ENCODE data around the gene STPG4.
"Not testable (repeated sequence)": the region's sequence is repeated elsewhere in the genome, so short reads cannot be mapped to it uniquely, and the experiment has no call there.

The STPG4 gene, protein sequence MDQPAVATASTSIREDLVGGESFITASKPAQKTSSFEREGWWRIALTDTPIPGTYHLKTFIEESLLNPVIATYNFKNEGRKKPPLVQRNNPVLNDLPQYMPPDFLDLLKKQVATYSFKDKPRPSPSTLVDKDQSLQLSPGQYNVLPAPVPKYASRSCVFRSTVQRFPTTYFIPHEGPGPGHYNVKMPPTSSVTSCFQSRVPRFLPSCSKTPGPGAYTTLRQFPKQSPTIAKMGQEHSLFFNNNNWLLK

DNA sequence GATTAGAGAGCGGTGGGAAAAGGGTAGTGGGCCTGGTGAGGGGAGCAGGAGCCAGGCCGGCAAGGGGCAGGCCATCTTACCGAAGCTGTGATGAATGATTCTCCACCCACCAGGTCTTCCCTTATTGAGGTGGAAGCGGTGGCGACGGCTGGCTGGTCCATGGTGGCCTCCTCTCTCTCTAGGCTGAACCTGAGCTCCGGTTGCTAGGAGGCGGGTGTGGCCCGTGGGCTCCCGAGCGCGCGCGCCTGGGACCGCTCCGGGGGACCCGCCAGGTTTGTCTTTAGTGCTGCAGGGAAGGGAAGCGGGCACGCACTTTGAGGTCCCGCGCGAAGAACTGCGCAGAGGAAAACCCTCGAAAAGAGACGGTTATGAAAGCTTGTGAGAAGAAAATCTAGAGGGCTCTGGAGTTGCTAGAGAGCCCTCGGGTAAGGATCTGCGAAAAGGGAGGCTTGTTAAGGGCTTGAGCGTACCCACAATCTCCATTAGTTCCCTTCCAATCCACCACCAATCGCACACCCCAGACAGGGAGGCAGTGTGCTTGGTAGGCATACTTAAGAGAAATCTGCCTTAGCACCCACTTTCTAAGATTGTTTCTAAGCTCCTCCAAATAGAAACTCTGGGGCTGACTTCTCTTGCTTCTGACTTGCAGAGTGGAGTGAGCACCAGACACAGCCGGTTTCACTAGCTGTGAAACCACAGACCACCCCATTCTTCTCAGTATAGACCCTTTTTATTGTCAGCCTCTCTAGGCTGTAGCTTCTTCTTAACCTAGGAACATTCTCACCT, at the start of gene STPG4:
STPG4 (minus strand) TSS at position 218 of the 786 bp plus-strand sequence; CDS start at position 161, 57 bp downstream.
- DNase-seq (ENCODE audit: low spot score): no peak

DNA sequence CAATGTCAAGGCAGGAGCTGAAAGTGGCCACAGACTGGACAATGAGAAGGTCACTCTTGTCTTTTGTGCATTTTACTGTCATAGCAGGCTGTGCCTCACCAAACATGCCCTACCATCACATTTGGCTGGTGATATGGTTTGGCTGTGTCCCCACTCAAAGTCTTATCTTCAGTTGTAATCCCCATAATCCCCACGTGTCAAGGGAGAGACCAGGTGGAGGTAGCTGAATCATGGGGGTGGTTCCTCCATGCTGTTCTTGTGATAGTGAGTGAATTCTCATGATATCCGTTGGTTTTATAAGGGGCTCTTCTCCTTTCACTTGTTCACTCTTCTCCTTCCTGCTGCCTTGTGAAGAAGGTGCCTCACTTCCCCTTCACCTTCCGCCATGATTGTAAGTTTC, 49.6 kb upstream of the STPG4 start:
- no peak for DNase-seq (ENCODE audit: low spot score)

DNA sequence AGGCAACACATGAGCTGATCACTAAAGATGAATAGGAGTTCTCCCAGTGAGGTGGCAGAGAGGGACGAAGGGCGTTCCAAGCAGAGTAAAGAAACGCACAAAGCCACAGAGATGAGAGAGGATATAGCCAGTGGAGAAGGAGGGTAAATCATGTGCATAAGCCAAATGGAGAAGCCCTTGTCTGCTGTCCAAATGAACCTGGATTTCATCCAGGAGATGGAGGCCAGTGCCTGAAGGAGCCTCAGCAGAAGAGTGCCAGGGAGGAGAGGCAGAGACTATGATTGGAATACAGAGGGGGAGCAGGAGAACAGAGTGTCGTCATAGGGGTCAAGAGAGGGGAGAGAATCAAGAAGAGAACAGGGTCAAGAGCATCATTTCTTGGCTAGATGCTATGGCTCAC, 48.9 kb upstream of the STPG4 start:
- DNase-seq (ENCODE audit: low spot score): no peak

DNA sequence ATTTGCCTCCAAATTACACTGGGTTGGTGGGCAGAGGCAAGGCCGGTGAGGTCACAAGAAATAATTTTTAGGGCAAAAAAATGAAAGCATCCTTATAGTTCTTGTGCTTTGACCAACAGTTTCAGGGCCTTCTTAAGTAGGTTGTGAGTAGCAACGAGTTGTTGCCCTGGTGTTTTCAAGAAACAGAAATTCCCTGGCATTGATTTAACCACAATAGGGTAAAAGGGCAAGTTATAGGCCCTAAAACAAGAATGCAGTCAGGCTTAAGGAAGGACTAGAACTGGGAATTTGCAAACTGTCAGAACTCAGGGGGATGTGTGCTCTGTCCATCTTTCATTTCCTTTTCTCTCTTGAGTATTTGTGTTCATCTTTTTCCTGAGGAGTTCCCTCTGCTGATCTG, 46.1 kb upstream of the STPG4 start:
- no peak for DNase-seq (ENCODE audit: low spot score)

DNA sequence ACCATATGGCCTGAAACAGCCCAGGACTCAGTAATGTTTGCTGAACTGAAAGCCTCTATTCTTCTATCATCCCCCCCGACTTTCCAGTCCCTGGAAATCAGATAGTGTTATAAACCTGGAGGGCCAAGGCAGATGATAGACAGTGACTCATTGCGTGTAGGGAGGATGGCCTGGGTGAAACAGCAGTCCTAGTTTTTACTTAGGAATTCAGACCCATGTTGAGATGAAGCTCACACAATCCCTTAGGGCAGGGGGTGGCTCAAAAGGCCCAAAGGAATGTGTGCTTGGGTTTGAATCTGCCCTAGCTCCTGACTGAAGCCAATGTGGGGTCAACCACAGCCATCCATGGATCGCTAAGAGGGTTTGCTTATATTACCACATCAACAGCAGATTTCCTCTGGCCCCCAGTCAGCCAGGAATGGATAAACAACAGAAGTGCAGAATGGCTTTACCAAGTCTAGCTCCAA, 43.9 kb upstream of the STPG4 start:
- DNase-seq (ENCODE audit: low spot score): no peak

DNA sequence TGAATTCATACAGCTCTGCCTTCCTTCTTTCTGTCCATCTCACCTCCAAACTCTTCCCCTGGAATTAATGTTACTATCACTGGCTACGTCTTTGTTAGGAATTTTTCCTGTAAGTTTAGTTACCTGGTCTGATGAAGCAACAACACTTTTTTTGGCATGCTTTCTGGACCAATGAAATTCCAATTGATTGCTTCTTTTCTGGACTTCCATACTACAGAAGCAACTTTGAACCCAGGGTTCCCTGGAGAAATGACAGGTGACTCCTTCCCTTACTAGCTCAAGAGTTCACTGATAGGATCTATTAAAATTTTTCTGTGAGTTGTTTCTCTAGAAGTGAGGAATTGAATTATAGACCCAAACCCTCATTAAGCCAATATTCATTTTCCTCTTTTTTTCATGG, 41.4 kb upstream of the STPG4 start:
- DNase-seq (ENCODE audit: low spot score): no peak

DNA sequence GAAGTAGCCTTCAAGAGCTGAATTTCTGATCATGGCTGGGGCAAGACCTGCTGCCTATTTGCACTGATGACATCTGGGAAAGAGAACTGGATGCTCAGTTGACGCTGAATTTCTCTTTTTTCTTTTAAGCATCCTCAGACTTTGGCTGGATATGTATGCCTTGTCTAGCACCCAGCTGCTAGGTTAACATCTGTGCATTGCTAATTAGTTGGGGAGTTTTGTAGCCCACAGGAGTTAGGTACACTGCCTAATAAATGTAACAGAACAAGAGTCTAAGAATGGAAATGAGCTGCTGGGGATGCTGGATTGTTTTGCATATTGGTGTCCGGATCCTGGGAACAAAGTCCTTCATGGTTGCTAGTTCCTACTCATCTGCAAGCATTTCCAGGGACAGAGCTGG, 40.9 kb upstream of the STPG4 start:
- no peak for DNase-seq (ENCODE audit: low spot score)

DNA sequence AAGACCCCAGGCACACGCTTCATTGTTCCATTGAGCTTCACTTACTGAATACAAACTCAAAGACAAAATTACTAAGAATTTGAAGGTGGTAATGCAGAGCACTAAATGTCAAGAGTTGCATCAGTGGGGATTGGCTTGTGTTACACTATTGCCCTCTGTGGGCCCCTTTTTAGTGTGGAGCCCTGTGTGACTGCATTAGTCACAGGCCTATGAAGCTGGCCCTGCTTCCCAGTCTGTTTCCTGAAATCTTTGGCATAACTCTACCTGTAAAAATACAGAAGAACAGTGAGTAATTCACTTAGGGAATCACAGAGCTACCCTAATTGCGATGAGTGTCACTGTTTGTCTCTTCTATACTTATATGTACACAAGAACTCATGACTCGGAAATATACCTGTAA, 40.0 kb upstream of the STPG4 start:
- DNase-seq (ENCODE audit: low spot score): no peak

DNA sequence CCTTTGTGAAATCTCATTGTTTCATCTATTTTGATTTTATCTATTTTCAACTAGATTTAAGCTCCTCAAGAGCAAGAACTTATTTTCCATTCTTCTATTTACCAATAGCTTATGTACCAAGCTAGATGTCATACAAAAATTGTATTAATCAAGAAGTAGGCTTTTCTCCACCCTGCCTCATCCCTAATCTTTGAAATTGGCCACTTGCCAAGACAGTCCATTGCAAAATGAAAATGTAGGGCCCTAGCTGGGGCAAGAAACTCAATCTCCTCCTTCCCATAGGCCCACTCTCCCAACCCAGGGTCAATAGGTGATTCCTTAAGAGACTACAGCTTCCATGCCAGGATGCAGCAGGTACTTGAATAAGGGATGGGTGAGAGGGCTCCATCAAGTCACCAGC, 39.3 kb upstream of the STPG4 start:
- no peak for DNase-seq (ENCODE audit: low spot score)

DNA sequence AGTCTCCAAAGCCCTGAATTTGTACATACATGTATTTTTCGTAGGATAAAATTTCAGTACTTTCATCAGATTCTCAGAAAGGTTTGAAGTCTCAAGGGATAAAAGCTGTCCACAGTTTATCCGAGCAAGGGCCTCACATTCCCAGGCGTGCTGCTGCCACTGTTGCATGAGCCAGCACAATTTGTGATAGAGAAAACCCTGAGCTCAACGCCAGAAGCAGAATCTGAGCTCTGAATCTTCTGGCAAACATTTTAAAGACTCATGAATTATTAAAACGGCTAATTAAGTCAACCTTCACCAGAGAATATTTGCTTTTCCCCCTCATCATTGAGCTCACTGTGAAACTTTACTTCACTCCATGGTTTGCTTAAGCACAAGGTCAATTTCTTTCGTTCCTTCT, 38.5 kb upstream of the STPG4 start:
- DNase-seq (ENCODE audit: low spot score): peak; percentile 58

DNA sequence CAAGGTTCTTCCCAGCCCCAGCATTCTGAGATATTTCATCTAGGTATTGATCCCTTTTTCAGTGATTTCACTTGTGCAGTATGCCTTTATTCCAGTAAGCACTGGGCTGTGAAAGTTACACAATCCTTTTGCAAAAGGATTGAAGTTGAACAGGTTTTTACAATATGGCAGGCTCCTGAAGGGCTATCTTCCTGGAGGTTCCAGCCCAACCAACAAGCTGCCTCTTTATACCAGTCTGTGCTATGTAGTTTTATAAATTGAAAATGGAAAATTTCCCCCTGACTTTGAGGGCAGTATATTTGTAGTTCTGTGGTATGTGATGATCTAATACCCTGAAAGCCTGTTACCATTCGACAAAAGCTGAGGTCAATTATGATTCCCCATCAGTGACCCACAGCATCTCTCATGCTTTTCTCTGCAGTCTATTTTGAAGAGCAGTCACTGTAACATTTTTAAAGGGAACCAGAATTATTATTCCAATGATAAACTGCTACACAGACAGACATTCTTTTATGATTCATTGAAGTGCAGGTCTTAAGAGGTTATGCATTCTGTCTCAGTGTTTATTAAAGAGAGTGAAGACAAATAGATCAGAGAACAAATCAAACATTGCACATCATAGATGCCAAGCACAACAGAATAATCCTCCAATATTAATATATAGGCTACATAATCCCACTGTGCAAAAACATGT, 35.2 kb upstream of the STPG4 start:
- no peak for DNase-seq (ENCODE audit: low spot score)

DNA sequence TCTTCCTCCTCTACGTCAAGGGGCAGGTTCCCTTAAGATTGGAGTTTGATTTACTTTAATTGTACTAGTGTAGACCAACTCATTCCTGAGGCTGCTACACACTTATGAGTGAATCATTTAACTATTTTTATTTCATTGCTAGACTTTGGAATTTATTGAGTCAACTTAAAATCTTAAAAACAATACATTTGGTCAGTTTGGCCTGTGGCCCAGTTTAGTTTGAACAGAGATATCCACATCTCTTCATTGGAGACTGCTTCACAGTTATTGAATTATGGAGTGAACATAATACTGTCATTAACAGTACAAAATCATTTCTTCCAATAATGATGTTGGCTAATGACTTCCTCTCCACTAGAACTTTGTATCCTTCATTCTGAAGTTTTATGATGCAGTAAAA, 34.5 kb upstream of the STPG4 start:
- DNase-seq (ENCODE audit: low spot score): no peak

DNA sequence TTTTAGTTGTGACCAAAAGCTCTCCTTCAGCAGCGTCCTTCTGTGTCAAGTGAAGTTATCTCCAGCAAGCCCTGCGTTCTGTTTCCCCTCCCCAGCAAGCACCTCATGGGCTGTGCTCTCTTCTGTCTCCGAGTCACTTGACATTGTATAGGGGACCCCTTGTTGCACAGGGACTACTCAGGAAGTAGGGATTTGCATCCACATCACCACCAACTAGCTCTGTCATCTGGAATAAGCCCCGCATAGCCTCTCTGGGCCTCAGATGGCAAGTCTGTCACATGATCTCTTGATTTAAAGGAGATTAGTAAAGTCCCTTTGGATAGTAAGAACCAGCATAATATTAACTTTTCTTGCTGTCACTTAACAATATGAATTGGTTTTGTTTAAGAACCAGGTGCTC, 32.0 kb upstream of the STPG4 start:
- no peak for DNase-seq (ENCODE audit: low spot score)

DNA sequence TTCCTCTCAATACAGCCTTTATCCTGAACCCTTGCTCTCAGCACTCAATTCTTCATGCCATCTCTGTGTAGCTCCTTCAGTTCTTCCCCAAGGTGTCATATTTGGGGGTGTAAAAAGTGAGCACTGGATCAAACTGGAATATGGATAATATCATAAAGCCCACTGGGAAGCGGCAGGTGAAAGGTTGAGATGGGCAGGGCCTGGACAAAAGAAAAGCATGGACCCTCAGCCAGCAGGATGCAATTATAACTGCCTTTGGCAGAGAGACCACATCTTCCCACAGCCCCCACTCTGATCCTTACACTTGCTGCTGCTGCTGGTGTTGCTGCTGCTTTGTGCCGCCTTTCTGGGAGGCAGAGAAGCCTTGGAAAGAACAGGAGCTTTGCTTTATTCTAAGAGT, 31.2 kb upstream of the STPG4 start:
- no peak for DNase-seq (ENCODE audit: low spot score)

DNA sequence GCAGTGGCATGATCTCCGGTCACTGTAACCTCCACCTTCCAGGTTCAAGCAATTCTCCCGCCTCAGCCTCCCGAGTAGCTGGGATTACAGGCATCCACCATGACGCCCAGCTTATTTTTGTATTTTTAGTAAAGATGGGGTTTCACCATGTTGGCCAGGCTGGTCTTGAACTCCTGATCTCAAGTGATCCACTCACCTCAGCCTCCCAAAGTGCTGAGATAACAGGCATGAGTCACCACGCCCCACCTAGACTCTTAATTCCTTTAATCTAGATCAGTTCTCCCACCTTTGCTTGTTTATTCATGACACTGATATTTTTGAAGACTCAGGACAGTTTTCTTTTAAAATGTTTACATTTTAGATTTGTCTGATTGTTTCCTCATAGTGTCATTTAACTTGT, 30.0 kb upstream of the STPG4 start:
- DNase-seq (ENCODE audit: low spot score): not testable (repeated sequence)

DNA sequence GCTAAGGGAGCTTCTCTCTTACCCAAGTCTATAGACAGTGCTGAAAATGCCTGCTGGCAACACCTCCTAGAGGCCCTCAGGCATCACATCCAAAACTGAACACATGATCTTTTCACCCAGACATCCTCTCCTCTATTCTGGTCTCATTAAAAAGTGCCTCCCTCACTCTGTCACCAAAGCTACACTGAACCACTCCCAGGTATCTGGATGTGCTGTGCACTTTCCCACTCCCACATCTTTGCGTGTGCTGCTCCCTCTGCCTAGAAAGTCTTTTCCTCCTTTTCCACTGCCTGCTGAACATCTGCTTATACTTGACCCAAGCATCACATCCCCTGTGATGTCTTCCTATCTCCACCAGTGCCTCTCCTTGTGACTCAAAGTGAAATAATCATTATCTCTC, 26.1 kb upstream of the STPG4 start:
- DNase-seq (ENCODE audit: low spot score): no peak

DNA sequence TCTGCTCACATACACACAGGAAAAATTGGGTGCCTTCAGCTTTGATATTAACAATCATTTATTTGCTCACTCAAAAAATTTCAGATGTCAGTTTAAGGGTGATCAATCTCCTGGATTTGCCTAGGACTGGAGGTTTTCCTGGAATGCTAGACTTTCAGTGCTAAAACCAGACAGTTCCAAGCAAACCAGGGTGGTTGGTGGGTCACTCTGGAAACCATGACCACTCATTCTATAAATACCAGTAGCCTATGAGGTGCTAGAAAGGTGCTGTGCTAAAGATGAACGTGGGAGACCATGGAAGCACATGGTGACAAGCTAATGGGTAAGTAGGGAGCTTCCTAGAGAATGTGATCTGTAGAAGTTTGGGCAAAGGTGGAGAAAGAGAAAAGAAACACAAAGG, 25.4 kb upstream of the STPG4 start:
- DNase-seq (ENCODE audit: low spot score): no peak

DNA sequence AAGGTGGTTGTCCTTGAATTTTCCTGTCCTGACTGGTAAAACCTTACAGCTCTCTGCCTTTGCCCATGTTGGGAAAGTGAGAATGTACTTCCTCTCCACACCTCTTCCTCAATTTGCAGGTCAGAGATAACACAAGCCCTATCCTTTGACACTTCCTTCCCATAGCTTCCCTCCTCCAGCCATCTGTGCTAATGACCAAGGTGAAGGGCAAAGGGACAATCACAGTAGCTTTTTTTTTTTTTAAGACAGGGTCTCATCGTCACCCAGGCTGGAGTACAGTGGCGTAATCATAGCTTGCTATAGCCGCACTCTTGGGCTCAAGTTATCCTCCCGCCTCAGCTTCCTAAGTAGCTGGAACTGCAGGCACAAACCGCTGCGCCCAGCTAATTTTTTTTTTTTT, 24.3 kb upstream of the STPG4 start:
- no peak for DNase-seq (ENCODE audit: low spot score)

DNA sequence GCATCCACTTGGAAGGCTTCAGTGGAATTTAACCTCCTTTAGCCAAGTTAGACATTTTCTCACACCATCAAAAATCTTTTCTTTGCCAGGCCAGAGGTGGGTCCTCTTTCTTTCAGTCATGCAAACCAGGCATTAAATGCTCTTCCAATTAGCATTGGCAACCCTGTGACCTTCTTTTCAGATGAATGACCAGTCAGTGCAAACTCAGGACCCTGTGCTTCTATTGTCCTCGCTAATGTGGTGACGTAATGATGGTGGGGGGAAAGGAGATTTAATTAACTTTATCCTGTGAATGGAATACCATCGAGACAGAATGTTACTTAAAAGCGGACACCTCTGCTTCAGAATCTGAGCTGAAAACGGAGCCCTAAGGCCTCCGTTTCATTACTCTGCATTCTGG, 23.2 kb upstream of the STPG4 start:
- no peak for DNase-seq (ENCODE audit: low spot score)

DNA sequence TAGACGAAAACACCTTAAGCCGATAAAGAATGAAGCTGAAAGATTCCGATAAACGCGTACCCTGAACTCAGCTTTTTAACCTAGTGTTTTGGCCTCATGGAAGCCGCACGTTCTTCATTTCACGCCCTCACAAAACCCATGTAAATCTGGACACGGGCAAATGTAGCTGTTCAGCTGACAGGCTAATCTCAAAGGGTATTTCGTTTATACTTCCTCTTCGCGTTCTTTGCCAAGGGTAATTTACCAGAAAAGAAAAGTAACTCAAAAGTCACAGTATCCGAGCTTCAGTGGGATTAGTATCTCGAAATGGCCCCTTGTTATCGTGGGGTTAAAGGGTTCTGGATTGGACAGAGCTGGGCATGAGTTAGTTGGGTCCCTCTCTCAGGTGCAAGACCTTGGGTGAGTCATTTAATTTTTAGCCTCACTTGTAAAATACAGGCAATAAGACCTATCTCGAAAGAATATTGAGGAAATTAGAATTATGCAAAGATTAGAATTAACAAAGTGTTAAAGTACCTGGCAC, 22.0 kb upstream of the STPG4 start:
- no peak for DNase-seq (ENCODE audit: low spot score)

DNA sequence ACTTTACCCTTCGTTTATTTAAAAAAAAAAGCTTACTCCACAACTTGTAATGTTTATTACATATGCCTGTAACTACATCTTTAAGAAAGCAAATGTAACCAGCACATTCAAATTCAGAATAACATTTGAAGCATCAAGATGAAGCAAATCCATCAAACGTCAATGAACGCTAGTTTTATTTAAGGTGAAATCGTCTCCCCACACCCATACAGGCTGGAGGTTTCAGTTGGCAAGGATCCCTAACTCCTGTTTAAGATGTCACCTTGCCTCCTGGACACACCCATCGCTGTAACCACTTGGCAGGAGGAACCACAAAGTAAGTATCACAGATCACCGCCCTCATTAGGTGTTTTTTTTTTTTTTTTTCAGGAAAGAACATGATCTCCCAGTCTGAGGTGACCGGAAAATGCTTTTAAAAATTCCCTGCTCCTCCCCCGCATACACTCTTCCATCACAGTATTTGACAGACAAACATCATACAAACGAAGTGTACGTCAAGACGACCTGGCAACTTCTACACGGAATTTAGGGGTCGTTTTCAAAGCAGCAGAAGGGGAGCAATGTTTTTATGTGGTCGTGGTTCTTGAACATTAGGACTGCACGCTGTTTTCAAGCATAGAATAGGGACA, 19.7 kb upstream of the STPG4 start:
- no peak for DNase-seq (ENCODE audit: low spot score)

DNA sequence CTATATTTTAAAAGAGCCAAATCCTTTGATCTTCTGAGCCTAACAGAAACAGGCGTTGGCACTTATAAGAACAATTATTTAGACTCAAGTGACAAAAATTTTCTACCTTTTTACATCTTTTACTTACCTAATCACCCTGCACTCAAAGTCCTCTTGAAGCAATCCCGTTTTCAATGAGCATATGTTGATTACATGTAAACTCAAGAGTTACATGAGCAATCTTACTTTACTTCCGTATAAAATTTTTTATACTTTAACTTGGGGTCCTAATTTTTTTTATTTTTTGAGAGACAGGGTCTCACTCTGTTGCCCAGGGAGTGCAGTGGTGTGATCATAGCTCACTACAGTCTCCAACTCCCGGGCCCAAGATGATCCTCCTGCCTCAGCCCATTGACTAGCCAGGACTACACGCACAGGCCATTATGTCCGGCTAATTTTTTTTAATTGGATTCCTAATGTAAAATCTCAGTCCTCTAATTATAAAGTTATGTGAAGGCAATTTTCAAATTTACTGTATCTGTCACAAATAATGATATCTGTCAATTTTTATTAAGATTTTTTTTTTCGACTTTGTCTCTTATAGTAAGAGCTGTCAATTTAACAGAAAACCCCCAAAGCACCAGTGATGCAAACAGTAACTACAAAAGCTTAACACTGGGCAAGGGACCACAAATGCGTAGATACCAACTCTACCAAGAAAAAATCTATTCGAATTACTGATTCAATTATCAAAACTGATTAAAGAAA, 19.1 kb upstream of the STPG4 start:
- no peak for DNase-seq (ENCODE audit: low spot score)
